22Rv1 (cell line): ENCODE results near the gene IMPG2.

Experiments used
- H3K27ac ChIP-seq: fragments of 450-650 bp; 2 replicates; pipeline ENCODE4 v1.5.1; 2017
- CTCF ChIP-seq: fragments of 450-650 bp; IDR thresholded peaks from 2 replicates; pipeline ENCODE4 v1.5.1; 2017; ENCODE audit warnings: mild to moderate bottlenecking
- ZFX ChIP-seq: fragments of 450-650 bp; IDR thresholded peaks from 2 replicates; pipeline ENCODE4 v1.6.1; 2017; ENCODE audit warnings: antibody characterized with exemption, borderline replicate concordance

The IMPG2 gene

GRCh38 chr3:101202640-101203039 is 117.7 kb downstream of the IMPG2 start:
- no peak for TF ChIP-seq CTCF
- TF ChIP-seq ZFX = no peak
- H3K27ac ChIP-seq = no peak overlapping the region

- TF ChIP-seq CTCF (no peak), ZFX (no peak)
- no peak overlapping the region for H3K27ac ChIP-seq
Observed at GRCh38 chr3:101200461-101200860, 119.9 kb downstream of the IMPG2 start.

GRCh38 chr3:101195951-101196713 is 124.2 kb downstream of the IMPG2 start:
- no peak overlapping the region for H3K27ac ChIP-seq

GRCh38 chr3:101194392-101194791 is 126.0 kb downstream of the IMPG2 start:
- no peak for TF ChIP-seq ZFX
- TF ChIP-seq CTCF = no peak
- H3K27ac ChIP-seq = no peak overlapping the region

More at GRCh38 chr3:101195951-101196713, 124.2 kb downstream of the IMPG2 start:
- TF ChIP-seq CTCF (peak; percentile 77), ZFX (no peak)

GRCh38 chr3:101193957-101194356 is 126.4 kb downstream of the IMPG2 start:
- TF ChIP-seq CTCF (no peak), ZFX (no peak)

GRCh38 chr3:101189796-101190195 is 130.6 kb downstream of the IMPG2 start:
- TF ChIP-seq CTCF (no peak), ZFX (no peak)
- H3K27ac ChIP-seq = no peak overlapping the region

More at GRCh38 chr3:101193957-101194356, 126.4 kb downstream of the IMPG2 start:
- H3K27ac ChIP-seq = no peak overlapping the region

GRCh38 chr3:101189176-101189575 is 131.2 kb downstream of the IMPG2 start:
- H3K27ac ChIP-seq = no peak overlapping the region
- TF ChIP-seq CTCF (no peak), ZFX (no peak)
